Tongue (tissue), 2 donors: ENCODE measurements around the gene PCDHGA6. TPM values are rescaled to one million over a fixed set of nuclear protein-coding genes. Genes with fewer than 3 reads are reported as not detected.
A peak's percentile ranks its signal among the peaks of the same experiment; 100 is the strongest.
"Not testable (repeated sequence)": the region's sequence is repeated elsewhere in the genome, so short reads cannot be mapped to it uniquely, and the experiment has no call there.

Experiments
- DNase-seq: peaks from one replicate; pipeline ENCODE4 v3.0.0-alpha.2; 2015
- total RNA-seq: library from RNA; depleted of rRNA; stranded (reverse); fragments of >200 nt; gene quantifications from one replicate; pipeline ENCODE4 v1.2.3, GENCODE V29; 2014

PCDHGA6 gene
- total RNA-seq, 1 donor from 2014 or later: 4.8 TPM

DNA sequence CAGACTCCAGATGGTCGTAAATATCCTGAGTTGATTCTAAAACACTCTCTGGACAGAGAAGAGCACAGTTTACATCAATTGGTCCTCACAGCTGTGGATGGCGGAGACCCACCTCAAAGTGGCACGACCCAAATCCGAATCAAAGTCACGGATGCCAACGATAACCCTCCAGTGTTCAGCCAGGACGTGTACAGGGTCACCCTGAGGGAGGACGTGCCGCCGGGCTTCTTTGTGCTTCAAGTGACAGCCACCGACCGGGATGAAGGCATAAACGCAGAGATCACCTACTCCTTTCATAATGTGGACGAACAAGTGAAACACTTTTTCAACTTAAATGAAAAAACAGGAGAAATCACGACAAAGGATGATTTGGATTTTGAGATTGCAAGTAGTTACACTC lies 13.0 kb upstream of the PCDHGA6 start:
- DNase-seq: no peak

DNA sequence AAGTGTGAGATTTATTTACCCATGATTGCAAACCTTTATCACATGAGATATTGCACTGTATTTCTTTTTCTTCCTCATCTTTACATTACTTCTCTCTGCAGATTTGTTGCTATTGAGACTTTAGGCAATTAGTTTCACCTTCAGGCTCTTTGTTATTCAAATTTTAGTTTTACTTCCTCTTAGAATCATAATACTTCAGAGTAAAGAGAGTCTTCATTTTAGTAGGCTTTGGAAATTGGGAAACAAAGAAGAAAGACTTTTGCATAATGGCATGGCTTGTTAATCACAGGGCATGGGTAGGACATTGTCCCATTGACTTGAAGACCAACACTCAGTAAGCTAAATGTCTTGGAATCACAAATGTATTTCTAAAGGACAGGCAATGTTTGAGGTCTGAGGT lies 11.0 kb upstream of the PCDHGA6 start:
- DNase-seq: no peak

DNA sequence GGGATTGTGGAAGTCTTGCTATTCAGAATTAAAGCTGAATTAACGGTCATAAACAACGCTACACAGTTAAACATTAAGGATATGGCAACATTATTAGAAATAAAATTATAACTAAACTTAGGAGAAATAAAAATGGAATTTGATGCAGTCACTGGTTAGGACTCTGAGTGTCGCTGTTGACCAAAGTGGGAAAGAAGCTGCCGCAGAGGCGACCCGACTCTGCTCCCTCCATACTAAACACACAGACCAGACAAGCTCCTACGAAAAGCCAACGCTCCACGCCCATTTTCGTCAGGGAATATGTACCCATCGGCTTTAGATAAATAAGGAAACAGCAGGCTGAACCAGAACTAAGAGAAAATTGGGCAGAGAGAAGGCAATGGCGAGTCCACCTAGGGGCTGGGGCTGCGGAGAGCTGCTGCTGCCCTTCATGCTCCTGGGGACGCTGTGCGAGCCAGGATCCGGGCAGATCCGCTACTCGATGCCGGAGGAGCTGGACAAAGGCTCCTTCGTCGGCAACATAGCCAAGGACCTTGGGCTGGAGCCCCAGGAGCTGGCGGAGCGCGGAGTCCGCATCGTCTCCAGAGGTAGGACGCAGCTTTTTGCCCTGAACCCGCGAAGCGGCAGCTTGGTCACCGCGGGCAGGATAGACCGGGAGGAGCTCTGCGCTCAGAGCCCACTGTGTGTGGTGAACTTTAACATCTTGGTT lies 9.6 kb upstream of the PCDHGA6 start, which contains the start of gene PCDHGA5:
Gene PCDHGA5, plus strand, starts transcription at position 211 of the 709 bp plus-strand sequence. Its CDS starts 169 bp downstream, at position 380.
- DNase-seq: peak; percentile 8

DNA sequence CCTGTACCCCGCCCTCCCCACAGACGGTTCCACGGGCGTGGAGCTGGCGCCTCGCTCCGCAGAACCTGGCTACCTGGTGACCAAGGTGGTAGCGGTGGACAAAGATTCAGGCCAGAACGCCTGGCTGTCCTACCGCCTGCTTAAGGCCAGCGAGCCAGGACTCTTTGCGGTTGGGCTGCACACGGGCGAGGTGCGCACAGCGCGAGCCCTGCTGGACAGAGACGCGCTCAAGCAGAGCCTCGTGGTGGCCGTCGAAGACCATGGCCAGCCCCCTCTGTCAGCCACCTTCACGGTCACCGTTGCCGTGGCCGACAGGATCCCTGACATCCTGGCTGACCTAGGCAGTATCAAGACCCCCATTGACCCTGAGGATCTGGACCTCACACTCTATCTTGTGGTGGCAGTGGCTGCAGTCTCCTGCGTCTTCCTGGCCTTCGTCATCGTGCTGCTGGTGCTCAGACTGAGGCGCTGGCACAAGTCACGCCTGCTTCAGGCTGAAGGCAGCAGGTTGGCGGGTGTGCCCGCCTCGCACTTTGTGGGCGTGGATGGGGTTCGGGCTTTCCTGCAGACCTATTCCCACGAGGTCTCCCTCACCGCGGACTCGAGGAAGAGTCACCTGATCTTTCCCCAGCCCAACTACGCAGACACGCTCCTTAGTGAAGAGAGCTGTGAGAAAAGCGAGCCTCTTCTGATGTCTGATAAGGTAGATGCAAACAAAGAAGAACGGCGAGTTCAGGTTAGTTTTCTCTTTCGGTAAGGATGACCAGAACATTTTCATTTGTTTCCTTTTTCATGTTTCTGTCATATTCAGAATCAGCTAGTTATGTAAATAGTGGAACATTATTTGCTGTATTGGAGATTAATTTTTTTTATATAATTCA lies 7.4 kb upstream of the PCDHGA6 start:
- DNase-seq: no peak

DNA sequence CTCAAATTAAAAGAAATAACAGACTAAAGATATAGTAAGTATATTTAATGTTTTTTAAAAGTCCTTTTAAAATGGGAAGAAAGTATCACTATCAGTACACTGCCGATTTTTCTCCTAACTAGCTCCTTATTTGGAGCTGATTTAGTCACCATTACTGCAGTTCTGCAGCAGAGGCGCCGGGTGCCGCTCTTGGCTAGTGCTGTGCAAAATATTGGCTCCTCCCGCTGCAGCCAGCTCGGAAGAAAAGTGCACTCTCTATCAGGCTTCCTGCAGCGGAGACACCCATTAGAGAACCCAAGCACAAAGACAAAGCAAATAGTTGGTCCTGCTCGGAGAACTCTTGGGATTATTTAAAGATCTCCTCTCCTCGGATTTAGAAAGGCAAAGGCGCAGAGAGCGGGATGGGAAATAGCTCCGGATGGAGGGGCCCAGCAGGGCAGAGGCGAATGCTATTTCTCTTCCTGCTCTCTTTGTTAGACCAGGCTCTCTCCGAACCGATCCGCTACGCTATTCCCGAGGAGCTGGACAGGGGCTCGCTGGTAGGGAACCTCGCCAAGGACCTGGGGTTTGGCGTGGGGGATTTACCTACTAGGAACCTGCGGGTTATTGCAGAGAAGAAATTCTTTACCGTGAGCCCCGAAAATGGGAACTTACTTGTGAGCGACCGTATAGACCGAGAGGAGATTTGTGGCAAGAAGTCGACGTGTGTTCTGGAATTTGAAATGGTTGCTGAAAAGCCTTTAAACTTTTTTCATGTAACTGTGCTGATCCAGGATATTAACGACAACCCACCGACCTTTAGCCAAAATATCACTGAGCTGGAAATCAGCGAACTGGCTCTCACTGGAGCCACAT lies 3.5 kb upstream of the PCDHGA6 start, which contains the start of gene PCDHGB3:
Gene PCDHGB3, plus strand, starts transcription at position 249 of the 855 bp plus-strand sequence. Its CDS starts 153 bp downstream, at position 402.
- DNase-seq: peak; percentile 2

DNA sequence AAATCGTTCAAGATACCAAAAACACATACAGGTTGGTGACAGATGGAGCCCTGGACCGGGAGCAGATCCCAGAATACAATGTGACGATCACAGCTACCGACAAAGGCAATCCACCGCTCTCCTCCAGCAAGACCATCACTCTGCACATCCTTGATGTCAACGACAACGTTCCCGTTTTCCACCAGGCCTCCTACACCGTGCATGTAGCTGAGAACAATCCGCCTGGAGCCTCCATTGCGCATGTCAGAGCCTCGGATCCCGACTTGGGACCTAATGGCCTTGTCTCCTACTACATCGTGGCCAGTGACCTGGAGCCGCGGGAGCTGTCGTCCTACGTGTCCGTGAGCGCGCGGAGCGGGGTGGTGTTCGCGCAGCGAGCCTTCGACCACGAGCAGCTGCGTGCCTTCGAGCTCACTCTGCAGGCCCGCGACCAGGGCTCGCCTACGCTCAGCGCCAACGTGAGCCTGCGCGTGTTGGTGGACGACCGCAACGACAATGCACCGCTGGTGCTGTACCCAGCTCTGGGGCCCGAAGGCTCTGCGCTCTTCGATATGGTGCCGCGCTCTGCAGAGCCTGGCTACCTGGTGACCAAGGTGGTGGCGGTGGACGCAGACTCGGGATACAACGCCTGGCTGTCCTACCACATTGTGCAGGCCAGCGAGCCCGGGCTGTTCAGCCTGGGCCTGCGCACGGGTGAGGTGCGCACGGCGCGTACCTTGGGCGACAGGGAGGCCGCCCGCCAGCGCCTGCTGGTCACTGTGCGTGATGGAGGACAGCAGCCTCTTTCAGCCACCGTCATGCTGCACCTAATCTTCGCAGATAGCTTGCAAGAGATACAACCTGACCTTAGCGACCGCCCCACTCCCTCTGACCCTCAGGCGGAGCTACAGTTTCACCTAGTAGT lies 1.9 kb upstream of the PCDHGA6 start:
- DNase-seq: no peak

DNA sequence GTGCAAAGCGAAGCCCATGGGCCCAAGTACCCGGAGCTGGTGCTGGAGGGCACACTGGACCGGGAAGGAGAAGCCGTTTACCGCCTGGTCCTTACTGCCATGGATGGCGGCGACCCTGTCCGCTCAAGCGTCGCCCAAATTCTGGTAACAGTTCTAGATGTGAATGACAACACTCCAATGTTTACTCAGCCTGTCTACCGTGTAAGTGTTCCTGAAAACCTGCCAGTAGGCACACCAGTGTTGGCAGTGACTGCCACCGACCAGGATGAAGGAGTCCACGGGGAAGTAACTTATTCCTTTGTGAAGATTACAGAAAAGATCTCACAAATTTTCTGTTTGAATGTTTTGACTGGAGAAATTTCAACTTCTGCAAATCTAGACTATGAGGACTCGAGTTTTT lies 936 bp downstream of the PCDHGA6 start:
- DNase-seq: no peak

DNA sequence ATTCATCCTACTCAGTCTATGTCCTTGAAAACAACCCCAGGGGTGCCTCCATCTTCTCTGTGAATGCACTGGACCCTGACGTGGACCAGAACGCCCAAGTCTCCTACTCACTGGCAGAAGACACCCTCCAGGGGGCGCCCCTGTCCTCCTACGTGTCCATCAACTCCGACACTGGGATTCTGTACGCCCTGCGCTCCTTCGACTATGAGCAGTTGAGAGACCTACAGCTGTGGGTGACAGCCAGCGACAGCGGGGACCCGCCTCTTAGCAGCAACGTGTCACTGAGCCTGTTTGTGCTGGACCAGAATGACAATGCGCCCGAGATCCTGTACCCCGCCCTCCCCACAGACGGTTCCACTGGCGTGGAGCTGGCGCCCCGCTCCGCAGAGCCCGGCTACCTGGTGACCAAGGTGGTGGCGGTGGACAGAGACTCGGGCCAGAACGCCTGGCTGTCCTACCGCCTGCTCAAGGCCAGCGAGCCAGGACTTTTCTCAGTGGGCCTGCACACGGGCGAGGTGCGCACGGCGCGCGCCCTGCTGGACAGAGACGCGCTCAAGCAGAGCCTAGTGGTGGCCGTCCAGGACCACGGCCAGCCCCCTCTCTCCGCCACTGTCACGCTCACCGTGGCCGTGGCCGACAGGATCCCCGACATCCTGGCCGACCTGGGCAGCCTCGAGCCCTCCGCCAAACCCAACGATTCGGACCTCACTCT lies 1.9 kb downstream of the PCDHGA6 start:
- not testable (repeated sequence) for DNase-seq

DNA sequence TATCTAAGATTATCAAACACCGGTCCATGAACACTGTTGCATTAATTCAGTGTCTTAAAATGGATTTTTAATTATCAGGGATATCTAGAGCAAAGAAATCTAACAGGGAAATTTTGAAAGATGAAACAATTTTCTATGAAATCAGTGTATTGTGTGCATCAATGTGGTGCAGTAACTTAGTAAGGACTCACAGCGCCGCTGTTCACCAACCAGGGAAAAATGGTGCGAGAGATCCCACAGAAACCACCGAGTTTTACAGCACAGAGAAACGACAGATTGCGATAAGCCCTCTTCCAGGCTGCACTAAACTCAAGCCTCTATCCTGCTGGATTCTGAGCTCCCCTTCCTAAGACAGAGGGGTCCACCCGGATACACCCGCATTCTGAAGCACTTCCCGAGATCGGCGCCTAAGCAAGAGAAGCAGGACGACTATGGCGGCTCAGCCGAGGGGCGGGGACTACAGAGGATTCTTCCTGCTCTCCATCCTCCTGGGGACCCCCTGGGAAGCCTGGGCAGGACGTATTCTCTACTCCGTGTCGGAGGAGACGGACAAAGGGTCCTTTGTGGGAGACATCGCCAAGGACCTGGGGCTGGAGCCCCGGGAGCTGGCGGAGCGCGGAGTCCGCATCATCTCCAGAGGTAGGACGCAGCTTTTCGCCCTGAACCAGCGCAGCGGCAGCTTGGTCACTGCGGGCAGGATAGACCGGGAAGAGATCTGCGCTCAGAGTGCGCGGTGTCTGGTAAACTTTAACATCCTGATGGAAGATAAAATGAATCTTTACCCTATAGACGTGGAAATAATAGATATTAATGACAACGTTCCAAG lies 9.0 kb downstream of the PCDHGA6 start, which contains the start of gene PCDHGA7:
Gene PCDHGA7, plus strand, starts transcription at position 274 of the 826 bp plus-strand sequence. Its CDS starts 158 bp downstream, at position 432.
- peak; percentile 2 for DNase-seq

DNA sequence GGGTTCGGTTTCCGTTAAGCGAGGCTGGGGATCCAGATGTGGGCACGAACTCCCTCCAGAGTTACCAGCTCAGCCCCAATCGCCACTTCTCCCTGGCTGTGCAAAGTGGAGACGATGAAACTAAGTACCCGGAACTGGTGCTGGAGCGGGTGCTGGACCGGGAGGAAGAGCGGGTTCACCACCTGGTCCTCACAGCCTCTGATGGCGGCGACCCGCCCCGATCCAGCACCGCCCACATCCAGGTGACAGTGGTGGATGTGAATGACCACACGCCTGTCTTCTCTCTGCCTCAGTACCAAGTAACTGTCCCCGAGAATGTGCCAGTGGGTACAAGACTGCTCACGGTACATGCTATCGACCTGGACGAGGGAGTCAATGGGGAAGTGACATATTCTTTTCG lies 9.7 kb downstream of the PCDHGA6 start:
- DNase-seq: no peak

DNA sequence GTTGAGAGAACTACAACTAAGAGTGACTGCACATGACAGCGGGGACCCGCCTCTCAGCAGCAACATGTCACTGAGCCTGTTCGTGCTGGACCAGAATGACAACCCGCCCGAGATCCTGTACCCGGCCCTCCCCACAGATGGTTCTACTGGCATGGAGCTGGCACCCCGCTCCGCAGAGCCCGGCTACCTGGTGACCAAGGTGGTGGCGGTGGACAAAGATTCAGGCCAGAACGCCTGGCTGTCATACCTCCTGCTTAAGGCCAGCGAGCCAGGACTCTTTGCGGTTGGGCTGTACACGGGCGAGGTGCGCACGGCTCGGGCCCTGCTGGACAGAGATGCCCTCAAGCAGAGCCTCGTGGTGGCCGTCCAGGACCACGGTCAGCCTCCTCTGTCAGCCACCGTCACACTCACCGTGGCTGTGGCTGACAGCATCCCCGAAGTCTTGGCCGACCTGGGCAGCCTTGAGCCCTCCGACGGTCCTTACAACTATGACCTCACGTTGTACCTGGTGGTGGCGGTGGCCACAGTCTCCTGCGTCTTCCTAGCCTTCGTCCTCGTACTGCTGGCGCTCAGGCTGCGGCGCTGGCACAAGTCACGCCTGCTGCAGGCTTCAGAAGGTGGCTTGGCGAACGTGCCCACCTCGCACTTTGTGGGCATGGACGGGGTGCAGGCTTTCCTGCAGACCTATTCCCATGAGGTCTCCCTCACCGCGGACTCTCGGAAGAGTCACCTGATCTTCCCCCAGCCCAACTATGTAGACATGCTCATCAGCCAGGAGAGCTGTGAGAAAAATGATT lies 11.0 kb downstream of the PCDHGA6 start:
- DNase-seq: no peak

DNA sequence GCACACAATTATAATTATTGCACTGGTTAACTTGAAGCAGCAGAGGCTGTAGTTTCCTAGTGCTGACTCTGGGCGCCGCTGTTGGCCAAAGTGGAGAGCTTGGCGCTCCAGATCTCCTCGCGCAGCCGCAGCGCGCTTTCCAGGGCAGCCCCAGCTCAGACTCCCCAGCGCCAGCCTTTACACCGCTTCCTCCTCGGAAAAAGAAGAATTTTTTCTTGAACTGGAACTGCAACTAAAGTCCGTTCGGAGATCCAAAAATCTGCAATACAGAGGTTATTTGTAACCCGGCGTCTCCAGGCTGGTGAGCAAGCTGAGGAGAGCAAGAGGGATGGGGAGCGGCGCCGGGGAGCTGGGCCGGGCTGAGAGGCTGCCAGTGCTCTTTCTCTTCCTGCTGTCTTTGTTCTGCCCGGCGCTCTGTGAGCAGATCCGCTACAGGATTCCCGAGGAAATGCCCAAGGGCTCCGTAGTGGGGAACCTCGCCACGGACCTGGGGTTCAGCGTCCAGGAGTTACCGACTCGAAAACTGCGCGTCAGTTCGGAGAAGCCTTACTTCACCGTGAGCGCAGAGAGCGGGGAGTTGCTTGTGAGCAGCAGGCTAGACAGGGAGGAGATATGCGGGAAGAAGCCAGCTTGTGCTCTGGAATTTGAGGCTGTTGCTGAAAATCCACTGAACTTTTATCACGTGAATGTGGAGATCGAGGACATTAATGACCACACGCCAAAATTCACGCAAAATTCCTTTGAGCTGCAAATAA lies 14.0 kb downstream of the PCDHGA6 start, which contains the start of gene PCDHGB4:
Gene PCDHGB4, plus strand, starts transcription at position 142 of the 755 bp plus-strand sequence. Its CDS starts 187 bp downstream, at position 329.
- DNase-seq: peak; percentile 18

DNA sequence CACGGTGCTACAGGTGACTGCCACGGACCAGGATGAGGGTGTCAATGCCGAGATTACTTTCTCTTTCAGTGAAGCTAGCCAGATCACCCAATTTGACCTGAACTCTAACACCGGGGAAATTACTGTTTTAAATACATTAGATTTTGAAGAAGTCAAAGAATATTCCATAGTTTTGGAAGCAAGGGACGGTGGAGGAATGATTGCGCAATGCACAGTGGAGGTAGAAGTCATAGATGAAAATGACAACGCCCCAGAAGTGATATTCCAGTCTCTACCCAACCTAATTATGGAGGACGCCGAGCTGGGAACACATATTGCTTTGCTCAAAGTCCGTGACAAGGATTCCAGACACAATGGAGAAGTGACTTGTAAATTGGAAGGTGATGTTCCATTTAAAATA lies 15.0 kb downstream of the PCDHGA6 start:
- no peak for DNase-seq

DNA sequence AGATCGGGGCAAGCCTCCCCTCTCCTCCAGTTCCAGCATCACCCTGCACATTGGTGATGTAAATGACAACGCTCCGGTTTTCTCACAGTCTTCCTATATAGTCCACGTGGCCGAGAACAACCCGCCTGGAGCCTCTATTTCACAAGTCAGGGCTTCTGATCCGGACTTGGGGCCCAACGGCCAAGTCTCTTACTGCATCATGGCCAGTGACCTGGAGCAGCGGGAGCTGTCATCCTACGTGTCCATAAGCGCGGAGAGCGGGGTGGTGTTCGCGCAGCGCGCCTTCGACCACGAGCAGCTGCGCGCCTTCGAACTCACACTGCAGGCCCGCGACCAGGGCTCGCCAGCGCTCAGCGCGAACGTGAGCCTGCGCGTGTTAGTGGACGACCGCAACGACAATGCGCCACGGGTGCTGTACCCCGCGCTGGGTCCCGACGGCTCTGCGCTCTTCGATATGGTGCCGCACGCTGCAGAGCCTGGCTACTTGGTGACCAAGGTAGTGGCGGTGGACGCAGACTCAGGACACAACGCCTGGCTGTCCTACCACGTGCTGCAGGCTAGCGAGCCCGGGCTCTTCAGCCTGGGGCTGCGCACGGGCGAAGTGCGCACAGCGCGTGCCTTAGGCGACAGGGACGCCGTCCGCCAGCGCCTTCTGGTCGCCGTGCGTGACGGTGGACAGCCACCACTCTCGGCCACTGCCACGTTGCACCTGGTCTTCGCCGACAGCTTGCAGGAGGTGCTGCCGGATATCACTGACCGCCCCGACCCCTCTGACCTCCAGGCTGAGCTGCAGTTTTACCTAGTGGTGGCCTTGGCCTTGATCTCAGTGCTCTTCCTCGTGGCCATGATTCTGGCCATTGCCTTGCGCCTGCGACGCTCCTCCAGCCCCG lies 15.7 kb downstream of the PCDHGA6 start:
- DNase-seq: no peak

DNA sequence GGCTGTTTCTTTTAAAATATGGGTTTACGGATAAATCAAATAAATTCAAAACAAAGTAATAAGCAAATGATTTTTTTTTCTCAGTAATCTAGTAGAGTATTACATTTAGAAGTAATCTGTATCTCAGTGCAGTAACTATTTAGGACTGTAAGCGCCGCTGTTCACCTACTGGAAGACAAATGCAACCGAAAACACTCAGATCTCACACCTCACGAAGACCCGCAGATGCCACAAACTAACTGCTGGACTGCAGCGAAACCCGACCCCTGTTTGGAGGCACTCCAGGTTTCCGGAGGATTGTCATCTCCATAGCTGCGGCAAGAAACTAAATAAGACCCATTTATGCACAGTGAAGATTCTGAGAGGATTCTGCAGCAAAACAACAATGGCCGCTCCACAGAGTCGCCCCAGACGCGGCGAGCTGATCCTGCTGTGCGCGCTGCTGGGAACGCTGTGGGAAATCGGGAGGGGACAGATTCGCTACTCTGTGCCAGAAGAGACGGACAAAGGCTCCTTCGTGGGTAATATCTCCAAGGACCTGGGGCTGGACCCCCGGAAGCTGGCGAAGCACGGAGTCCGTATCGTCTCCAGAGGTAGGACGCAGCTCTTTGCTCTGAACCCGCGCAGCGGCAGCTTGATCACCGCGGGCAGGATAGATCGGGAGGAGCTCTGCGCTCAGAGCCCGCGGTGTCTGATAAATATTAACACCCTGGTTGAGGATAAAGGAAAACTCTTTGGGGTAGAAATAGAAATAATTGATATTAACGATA lies 18.9 kb downstream of the PCDHGA6 start, which contains the start of gene PCDHGA8:
Gene PCDHGA8, plus strand, starts transcription at position 205 of the 770 bp plus-strand sequence. Its CDS starts 181 bp downstream, at position 386.
- DNase-seq: no peak

DNA sequence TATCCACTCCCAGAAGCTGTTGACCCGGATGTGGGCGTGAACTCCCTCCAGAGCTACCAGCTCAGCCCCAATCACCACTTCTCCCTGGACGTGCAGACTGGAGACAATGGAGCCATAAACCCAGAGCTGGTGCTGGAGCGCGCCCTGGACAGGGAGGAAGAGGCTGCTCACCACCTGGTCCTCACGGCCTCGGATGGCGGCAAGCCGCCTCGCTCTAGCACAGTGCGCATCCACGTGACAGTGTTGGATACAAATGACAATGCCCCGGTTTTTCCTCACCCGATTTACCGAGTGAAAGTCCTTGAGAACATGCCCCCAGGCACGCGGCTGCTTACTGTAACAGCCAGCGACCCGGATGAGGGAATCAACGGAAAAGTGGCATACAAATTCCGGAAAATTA lies 19.6 kb downstream of the PCDHGA6 start:
- no peak for DNase-seq
